HEK293 (cell line): ENCODE results near the gene MLH1.

Experiments used
- MEIS1 ChIP-seq: sonication (generic); formaldehyde crosslinking; IDR thresholded peaks from 2 replicates; pipeline ENCODE4 v1.8.1; 2022; ENCODE audit warnings: missing genetic modification reagents, mild to moderate bottlenecking, borderline replicate concordance
- SALL2 ChIP-seq: fragments of 450-650 bp; formaldehyde crosslinking; IDR thresholded peaks from 2 replicates; pipeline ENCODE4 v1.5.0; 2017; ENCODE audit warnings: missing biosample characterization, mild to moderate bottlenecking, missing genetic modification characterization, borderline replicate concordance
- YY1 ChIP-seq: fragments of 450-650 bp; formaldehyde crosslinking; IDR thresholded peaks from 2 replicates; pipeline ENCODE4 v1.5.1; 2018; ENCODE audit warnings: missing biosample characterization, missing genetic modification characterization
- ZBTB1 ChIP-seq: fragments of 450-650 bp; formaldehyde crosslinking; IDR thresholded peaks from 2 replicates; pipeline ENCODE4 v1.5.1; 2016; ENCODE audit warnings: missing biosample characterization, missing genetic modification characterization
- ZNF629 ChIP-seq: fragments of 450-650 bp; formaldehyde crosslinking; IDR thresholded peaks from 2 replicates; pipeline ENCODE4 v1.5.1; 2017; ENCODE audit warnings: missing biosample characterization, missing genetic modification characterization
- TF ChIP-seq, protein P1 (sequence below): fragments of 450-650 bp; formaldehyde crosslinking; IDR thresholded peaks from 2 replicates; pipeline ENCODE4 v1.5.1; 2016; ENCODE audit warnings: missing biosample characterization, missing genetic modification characterization
- TF ChIP-seq, protein P2 (sequence below): fragments of 450-650 bp; formaldehyde crosslinking; IDR thresholded peaks from 2 replicates; pipeline ENCODE4 v1.5.1; 2016; ENCODE audit warnings: missing biosample characterization, missing genetic modification characterization

DNA sequence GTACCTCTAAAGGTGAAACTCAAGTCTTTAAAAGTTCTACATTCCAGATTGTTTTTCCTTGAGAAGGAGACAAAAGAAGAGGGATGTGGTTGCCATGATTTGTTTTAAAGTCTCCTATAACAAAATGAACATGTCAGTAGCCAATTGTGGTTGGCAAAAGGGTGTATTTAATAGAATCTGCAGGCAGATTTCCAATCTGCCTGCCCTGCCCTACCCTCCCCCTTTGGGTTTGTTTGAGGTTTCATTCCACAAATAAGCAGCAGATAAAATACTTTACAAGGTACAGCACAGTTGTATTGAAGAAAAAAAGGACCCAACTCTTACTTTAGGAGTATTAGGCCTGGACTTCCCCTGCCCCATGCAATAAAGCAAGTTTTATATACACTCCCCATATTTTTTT, 59.5 kb downstream of the MLH1 start:
- TF ChIP-seq YY1: no peak
- TF ChIP-seq, protein P1, sequence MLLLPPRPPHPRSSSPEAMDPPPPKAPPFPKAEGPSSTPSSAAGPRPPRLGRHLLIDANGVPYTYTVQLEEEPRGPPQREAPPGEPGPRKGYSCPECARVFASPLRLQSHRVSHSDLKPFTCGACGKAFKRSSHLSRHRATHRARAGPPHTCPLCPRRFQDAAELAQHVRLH (tag by site-specific recombination): no peak
- TF ChIP-seq, protein P2, sequence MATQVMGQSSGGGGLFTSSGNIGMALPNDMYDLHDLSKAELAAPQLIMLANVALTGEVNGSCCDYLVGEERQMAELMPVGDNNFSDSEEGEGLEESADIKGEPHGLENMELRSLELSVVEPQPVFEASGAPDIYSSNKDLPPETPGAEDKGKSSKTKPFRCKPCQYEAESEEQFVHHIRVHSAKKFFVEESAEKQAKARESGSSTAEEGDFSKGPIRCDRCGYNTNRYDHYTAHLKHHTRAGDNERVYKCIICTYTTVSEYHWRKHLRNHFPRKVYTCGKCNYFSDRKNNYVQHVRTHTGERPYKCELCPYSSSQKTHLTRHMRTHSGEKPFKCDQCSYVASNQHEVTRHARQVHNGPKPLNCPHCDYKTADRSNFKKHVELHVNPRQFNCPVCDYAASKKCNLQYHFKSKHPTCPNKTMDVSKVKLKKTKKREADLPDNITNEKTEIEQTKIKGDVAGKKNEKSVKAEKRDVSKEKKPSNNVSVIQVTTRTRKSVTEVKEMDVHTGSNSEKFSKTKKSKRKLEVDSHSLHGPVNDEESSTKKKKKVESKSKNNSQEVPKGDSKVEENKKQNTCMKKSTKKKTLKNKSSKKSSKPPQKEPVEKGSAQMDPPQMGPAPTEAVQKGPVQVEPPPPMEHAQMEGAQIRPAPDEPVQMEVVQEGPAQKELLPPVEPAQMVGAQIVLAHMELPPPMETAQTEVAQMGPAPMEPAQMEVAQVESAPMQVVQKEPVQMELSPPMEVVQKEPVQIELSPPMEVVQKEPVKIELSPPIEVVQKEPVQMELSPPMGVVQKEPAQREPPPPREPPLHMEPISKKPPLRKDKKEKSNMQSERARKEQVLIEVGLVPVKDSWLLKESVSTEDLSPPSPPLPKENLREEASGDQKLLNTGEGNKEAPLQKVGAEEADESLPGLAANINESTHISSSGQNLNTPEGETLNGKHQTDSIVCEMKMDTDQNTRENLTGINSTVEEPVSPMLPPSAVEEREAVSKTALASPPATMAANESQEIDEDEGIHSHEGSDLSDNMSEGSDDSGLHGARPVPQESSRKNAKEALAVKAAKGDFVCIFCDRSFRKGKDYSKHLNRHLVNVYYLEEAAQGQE: no peak
- TF ChIP-seq ZBTB1 (tag by site-specific recombination): no peak
- TF ChIP-seq SALL2 (tag by site-specific recombination): no peak
- TF ChIP-seq MEIS1 (CRISPR knock-in tag): no peak
- no peak for TF ChIP-seq ZNF629 (tag by site-specific recombination)
